Neutrophil (primary cell): ENCODE measurements around the gene ABCG4.
A peak's percentile ranks its signal among the peaks of the same experiment; 100 is the strongest.
"Not testable (repeated sequence)": the region's sequence is repeated elsewhere in the genome, so short reads cannot be mapped to it uniquely, and the experiment has no call there.

Source experiments
- H3K27ac ChIP-seq: fragments of 200-600 bp; sonication (generic); 2 replicates; pipeline ENCODE4 v1.5.1; 2016; ENCODE audit warnings: mild to moderate bottlenecking, moderate library complexity
- H3K27me3 ChIP-seq: fragments of 200-600 bp; sonication (generic); 2 replicates; pipeline ENCODE4 v1.6.0; 2016; ENCODE audit warnings: mild to moderate bottlenecking
- H3K36me3 ChIP-seq: fragments of 200-600 bp; sonication (generic); 2 replicates; pipeline ENCODE4 v1.5.1; 2017
- H3K4me1 ChIP-seq, 2 experiments: fragments of 200-600 bp in 1 of 2; sonication (generic) in 1 of 2; 1 replicate in 1 of 2; 2 replicates in 1 of 2; pipeline versions ENCODE4 v1.5.1 to v1.6.1; 2013 to 2016; ENCODE audit warnings: low read depth in 1 of 2, low read length in 1 of 2, mild to moderate bottlenecking in 1 of 2, moderate library complexity in 1 of 2; ENCODE audit not compliant: control insufficient read depth in 1 of 2, insufficient read depth in 1 of 2
- H3K4me3 ChIP-seq, 2 experiments: fragments of 200-600 bp in 1 of 2; sonication (generic) in 1 of 2; 1 replicate in 1 of 2; 2 replicates in 1 of 2; pipeline ENCODE4 v1.5.1; 2013 to 2016; ENCODE audit warnings: low read depth in 1 of 2, low read length in 1 of 2, mild to moderate bottlenecking in 1 of 2, moderate library complexity in 1 of 2
- H3K9me3 ChIP-seq: fragments of 200-600 bp; sonication (generic); 2 replicates; pipeline ENCODE4 v1.5.1; 2016
- CTCF ChIP-seq: fragments of 200-600 bp; sonication (generic); IDR thresholded peaks from 2 replicates; pipeline ENCODE4 v1.5.1; 2016; ENCODE audit warnings: antibody characterized with exemption

The ABCG4 gene

GRCh38 chr11:119189393-119189792 lies 40.5 kb downstream of the ABCG4 start:
- Histone ChIP-seq H3K4me3 (no peak overlapping the region), H3K9me3 (no peaks in the 10 kb centered on the region), H3K36me3 (peaks cover 4% of the 10 kb centered on the region), H3K27me3 (no peaks in the 10 kb centered on the region), H3K27ac (peak overlapping the region; percentile 18), H3K4me1 (peaks cover 32% of the 10 kb centered on the region in 2 experiments)
- no peak for TF ChIP-seq CTCF

- Histone ChIP-seq H3K9me3 (no peaks in the 10 kb centered on the region), H3K4me3 (no peak overlapping the region), H3K27me3 (no peaks in the 10 kb centered on the region), H3K4me1 (peaks cover 43 to 44% of the 10 kb centered on the region in 2 experiments), H3K27ac (peak overlapping the region; percentile 36), H3K36me3 (no peaks in the 10 kb centered on the region)
- no peak for TF ChIP-seq CTCF
Observed at GRCh38 chr11:119190531-119190930, 41.7 kb downstream of the ABCG4 start.

GRCh38 chr11:119191265-119191664 lies 42.4 kb downstream of the ABCG4 start:
- H3K27me3 ChIP-seq, H3K9me3 ChIP-seq, H3K36me3 ChIP-seq: not testable (repeated sequence)
- peaks cover 51% of the 10 kb centered on the region in 2 experiments for H3K4me1 ChIP-seq
- H3K4me3 ChIP-seq, result peak overlapping the region in 1 of 2 experiments; percentile 43
- peak overlapping the region; percentile 94 for H3K27ac ChIP-seq

GRCh38 chr11:119192111-119192510 lies 43.3 kb downstream of the ABCG4 start:
- Histone ChIP-seq H3K27ac (peak overlapping the region; percentile 94), H3K4me1 (peaks cover 59% of the 10 kb centered on the region in 2 experiments), H3K36me3 (no peaks in the 10 kb centered on the region), H3K27me3 (no peaks in the 10 kb centered on the region), H3K4me3 (peak overlapping the region; percentile 19 to 43), H3K9me3 (no peaks in the 10 kb centered on the region)
- no peak for TF ChIP-seq CTCF

- no peaks in the 10 kb centered on the region for H3K27me3 ChIP-seq
- peak overlapping the region; percentile 94 for H3K27ac ChIP-seq
- TF ChIP-seq CTCF, result no peak
- H3K4me1 ChIP-seq, result peaks cover 68% of the 10 kb centered on the region in 2 experiments
- peak overlapping the region in 1 of 2 experiments; percentile 43 for H3K4me3 ChIP-seq
- H3K9me3 ChIP-seq, result no peaks in the 10 kb centered on the region
- no peaks in the 10 kb centered on the region for H3K36me3 ChIP-seq
Observed at GRCh38 chr11:119193001-119193400, 44.1 kb downstream of the ABCG4 start.

- Histone ChIP-seq H3K9me3 (no peaks in the 10 kb centered on the region), H3K4me3 (no peak overlapping the region), H3K27ac (peak overlapping the region; percentile 94), H3K27me3 (no peaks in the 10 kb centered on the region), H3K4me1 (peaks cover 74 to 75% of the 10 kb centered on the region in 2 experiments), H3K36me3 (no peaks in the 10 kb centered on the region)
- TF ChIP-seq CTCF, result no peak
Observed at GRCh38 chr11:119193626-119194025, 44.8 kb downstream of the ABCG4 start.
